HG02852 (cell line): ENCODE measurements around the gene ANP32B.

Source experiments
- ATAC-seq: cut with Tn5 transposase; IDR thresholded peaks from one replicate; pipeline ENCODE4 v1.9.1; 2021; ENCODE audit warnings: mild to moderate bottlenecking, moderate library complexity; ENCODE audit not compliant: unreplicated experiment

ANP32B gene

DNA sequence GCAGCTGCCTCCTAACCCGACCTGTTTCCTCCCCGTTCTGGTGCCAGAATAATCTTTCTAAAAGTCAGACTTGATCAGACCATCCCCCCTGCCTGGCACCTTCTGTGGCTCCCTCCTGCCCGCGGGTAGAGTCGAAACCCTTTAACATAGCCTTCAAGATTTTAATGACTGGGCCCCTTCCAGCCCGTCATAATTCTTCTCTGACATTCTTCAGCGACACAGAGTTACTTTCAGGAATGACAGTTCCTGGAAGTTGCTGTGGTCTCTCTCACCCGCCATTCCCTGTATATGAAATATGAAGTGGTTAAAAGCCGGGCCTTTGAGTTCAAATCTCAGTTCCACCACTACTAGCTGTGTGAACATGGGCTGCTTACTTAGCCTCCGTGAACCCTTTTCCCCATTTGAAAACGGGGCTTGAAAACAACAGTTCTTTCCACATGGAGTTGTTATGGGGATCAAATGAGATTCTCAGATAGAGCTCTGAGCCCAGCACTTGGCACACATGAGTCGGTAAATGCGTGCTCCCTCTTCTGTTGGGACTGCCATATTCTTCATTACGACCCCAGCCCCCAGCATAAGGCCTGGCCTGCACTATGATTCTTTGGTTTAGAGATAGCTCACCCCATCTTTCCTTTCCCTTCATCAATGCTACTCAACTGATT lies 74.1 kb downstream of the ANP32B start:
- no peak for ATAC-seq

DNA sequence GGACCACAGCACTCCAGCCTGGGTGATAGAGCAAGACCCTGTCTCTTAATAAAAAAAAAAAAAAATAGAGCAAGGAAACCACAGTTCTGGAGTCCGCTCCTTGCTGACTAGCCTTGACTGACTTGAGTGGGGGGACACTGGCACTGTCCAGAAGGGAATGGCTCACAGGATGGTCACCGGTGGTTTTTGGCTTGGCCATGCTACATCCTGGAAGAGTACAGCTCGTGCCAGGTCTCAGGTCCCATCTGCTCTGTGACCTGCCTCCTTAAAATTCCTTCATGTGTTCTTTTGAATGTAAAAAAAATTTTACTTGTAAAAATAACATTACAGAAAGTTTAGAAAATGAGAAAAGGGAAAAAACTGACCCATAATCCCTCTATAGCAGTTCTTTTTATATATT lies 79.0 kb downstream of the ANP32B start:
- no peak for ATAC-seq

DNA sequence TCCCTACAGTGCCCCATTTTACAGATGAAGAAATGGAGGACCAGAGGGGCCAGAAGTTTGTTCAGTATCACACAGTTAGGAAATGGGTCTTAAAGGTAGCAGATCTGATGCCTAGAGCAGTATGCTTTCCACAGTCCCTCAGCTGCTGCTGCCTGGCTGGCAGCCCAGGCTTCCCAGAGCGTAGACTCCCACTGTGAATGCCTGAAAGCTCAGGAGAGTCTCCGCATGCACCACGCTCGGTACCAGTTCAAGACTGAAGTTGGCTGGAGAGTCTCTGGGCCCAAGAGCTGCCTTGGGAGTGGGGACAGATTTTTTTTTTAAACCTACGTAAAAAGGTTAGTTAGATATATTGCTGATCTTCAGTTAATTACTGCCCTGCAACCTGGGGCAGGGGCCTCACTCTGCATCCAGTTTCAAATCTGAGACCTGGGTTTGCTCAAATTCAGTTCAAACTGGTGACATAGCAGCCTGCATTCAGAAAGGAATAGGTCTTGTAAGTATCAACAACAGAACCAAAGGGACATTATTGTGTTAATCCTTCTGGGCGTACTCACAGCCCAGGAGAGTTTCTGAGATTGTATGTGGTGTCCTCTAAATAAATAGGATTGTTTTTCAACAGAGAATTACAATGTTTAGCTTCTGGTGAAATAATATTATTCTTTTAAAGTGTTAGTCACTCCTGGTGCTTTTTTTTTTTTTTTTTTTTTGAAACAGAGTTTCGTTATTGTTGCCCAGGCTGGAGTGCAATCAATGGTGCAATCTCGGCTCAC lies 81.7 kb downstream of the ANP32B start:
- no peak for ATAC-seq
